Mucosa of descending colon (tissue), 3 donors: ENCODE results near the gene KCTD20. TPM values are rescaled to one million over a fixed set of nuclear protein-coding genes. Genes with fewer than 3 reads are reported as not detected.
"Not testable (repeated sequence)": the region's sequence is repeated elsewhere in the genome, so short reads cannot be mapped to it uniquely, and the experiment has no call there.

Source experiments
- ATAC-seq: fragments of 200-7000 bp; cut with Tn5 transposase; one replicate; pipeline ENCODE4 v1.9.1; 2020; ENCODE audit warnings: mild to moderate bottlenecking, moderate library complexity
- DNase-seq, 3 donors: peaks; one replicate each; pipeline ENCODE4 v3.0.0-alpha.2; 2020
- H3K36me3 ChIP-seq: fragments of 200-600 bp; one replicate; pipeline ENCODE4 v1.8.0; 2021; ENCODE audit warnings: low read depth, mild to moderate bottlenecking
- H3K4me1 ChIP-seq: fragments of 200-600 bp; one replicate; pipeline ENCODE4 v1.8.0; 2021; ENCODE audit warnings: low read depth, mild to moderate bottlenecking
- H3K4me3 ChIP-seq: fragments of 200-600 bp; one replicate; pipeline ENCODE4 v1.8.0; 2021; ENCODE audit warnings: mild to moderate bottlenecking
- H3K9me3 ChIP-seq: fragments of 200-600 bp; one replicate; pipeline ENCODE4 v1.8.0; 2021; ENCODE audit warnings: mild to moderate bottlenecking
- CTCF ChIP-seq: fragments of 200-600 bp; IDR thresholded peaks from one replicate; pipeline ENCODE4 v1.8.0; 2022; ENCODE audit warnings: antibody characterized with exemption, mild to moderate bottlenecking
- intact Hi-C, 2 donors: fragments of 100-400 bp; cut with DNase I in 1 of 2; cut with micrococcal nuclease in 1 of 2; formaldehyde crosslinking; loops; one replicate each; pipeline versions ENCODE4 v1.11.0 to v1.11.1; 2022; cut with DNase I, micrococcal nuclease
- long read RNA-seq, 2 donors: library from polyadenylated mRNA; unstranded; transcript quantifications; one replicate each; pipeline ENCODE4 v2.0.0, GENCODE V29; 2019 to 2021
- total RNA-seq, 3 donors: library from RNA; stranded (reverse); fragmentation: NEBNext Ultra II Directional in 2 of 3; extraction: Animal tissue kit (Norgen Biotek cat#: 25700) in 2 of 3; gene quantifications; one replicate each; pipeline versions ENCODE4 v1.2.1 to v1.2.4, GENCODE V29; 2021 to 2023
- donor health status: DM: no; HTN: no; CAD: no; lungs with moderate emphysema.
- donor health status: DM: no; HTN: no; CAD: no.
- donor health status: DM: no; HTN: yes; CAD: no.

Gene KCTD20
- total RNA-seq, result 10 to 100 TPM; 24.4 to 40.5 (median 28.0) TPM
- long read RNA-seq, donor 1, full-length matches to known transcripts, result 29 of 38 reads
- long read RNA-seq, donor 1, partial matches to known transcripts, result 0 of 38 reads
- long read RNA-seq, donor 1, other reads (novel, unspliced or antisense), result 9 of 38 reads
- long read RNA-seq, donor 2, full-length matches to known transcripts, result 3 of 16 reads
- long read RNA-seq, donor 2, partial matches to known transcripts, result 6 of 16 reads
- long read RNA-seq, donor 2, other reads (novel, unspliced or antisense), result 7 of 16 reads

- intact Hi-C loops, result no loop called here
- Histone ChIP-seq H3K4me3 (peak within 1 kb of the TSS; percentile 92), H3K9me3 (no peaks in the 10 kb centered on the region), H3K36me3 (no peaks in the 10 kb centered on the region), H3K4me1 (peaks cover 27% of the 10 kb centered on the region)
- TF ChIP-seq CTCF, result no peak
- DNase-seq, result peak; percentile 89 to 95 (median 92)
- ATAC-seq, result peak; percentile 90
These were observed at the start of gene KCTD20, which contains the start of gene PXT1 for GRCh38 chr6:36442671-36443470. TSS of gene KCTD20 (plus strand) at chr6:36443000. CDS start at chr6:36470098, 27,098 bp downstream. TSS of gene PXT1 (minus strand) at chr6:36442854. CDS start at chr6:36426082, 16,772 bp downstream.

GRCh38 chr6:36399970-36400369 is 42.8 kb upstream of the KCTD20 start:
- H3K4me3 ChIP-seq, result no peak overlapping the region
- intact Hi-C loops, result no loop called here

GRCh38 chr6:36402481-36402880 is 40.3 kb upstream of the KCTD20 start:
- intact Hi-C loops, result no loop called here
- Histone ChIP-seq H3K4me3 (no peak overlapping the region), H3K4me1 (no peaks in the 10 kb centered on the region), H3K36me3 (no peaks in the 10 kb centered on the region), H3K9me3 (no peaks in the 10 kb centered on the region)
- ATAC-seq, result no peak
- TF ChIP-seq CTCF, result no peak
- DNase-seq, result no peak

More at GRCh38 chr6:36399970-36400369, 42.8 kb upstream of the KCTD20 start:
- DNase-seq (no peak), ATAC-seq (no peak)
- no peaks in the 10 kb centered on the region for H3K36me3 ChIP-seq
- no peak for TF ChIP-seq CTCF
- H3K9me3 ChIP-seq, result no peaks in the 10 kb centered on the region
- no peaks in the 10 kb centered on the region for H3K4me1 ChIP-seq

GRCh38 chr6:36404164-36404563 is 38.6 kb upstream of the KCTD20 start:
- Histone ChIP-seq H3K9me3 (no peaks in the 10 kb centered on the region), H3K36me3 (no peaks in the 10 kb centered on the region), H3K4me1 (no peaks in the 10 kb centered on the region), H3K4me3 (no peak overlapping the region)
- intact Hi-C loops, result no loop called here
- DNase-seq (no peak), ATAC-seq (no peak)
- no peak for TF ChIP-seq CTCF

- H3K36me3 ChIP-seq, ATAC-seq, H3K4me1 ChIP-seq, H3K9me3 ChIP-seq, DNase-seq, intact Hi-C loops, H3K4me3 ChIP-seq: not testable (repeated sequence)
These were observed 33.1 kb upstream of the KCTD20 start for GRCh38 chr6:36409718-36410117.
